ENCODE measurements around the gene FBXO15. TPM values are rescaled to one million over a fixed set of nuclear protein-coding genes. Genes with fewer than 3 reads are reported as not detected.

FBXO15 gene
- total and polyA plus RNA-seq, 4 donors = 2.6 to 9.7 (median 5.1) TPM

- H3K4me3 ChIP-seq = no peak overlapping the region
- H3K36me3 ChIP-seq (ENCODE audit: control insufficient read depth in 4 of 4, insufficient read depth in 4 of 4, low read length in 4 of 4) = no peaks in the 10 kb centered on the region
- H3K9ac ChIP-seq (ENCODE audit: insufficient read depth in 1 of 2, low read length in 2 of 2) = no peak overlapping the region
- 90 to 97% methylated on average over 2 of the region's 2 CpGs for WGBS, 2 donors
- H3K9me3 ChIP-seq (ENCODE audit: control insufficient read depth in 4 of 4, insufficient read depth in 3 of 4, low read length in 3 of 4) = peaks cover 0 to 7% (median 1%) of the 10 kb centered on the region in 4 donors
- no peak for TF ChIP-seq CTCF (IDR thresholded peaks at IDR 0.05; ENCODE audit: control extremely low read depth, extremely low read depth)
- no peak for DNase-seq
- ATAC-seq (ENCODE audit: insufficient read depth, low FRiP score) = no peak
- no peaks in the 10 kb centered on the region for H3K4me1 ChIP-seq (ENCODE audit: control insufficient read depth in 5 of 5, insufficient read depth in 5 of 5, low read length in 5 of 5)
- no peak overlapping the region for H3K27ac ChIP-seq (ENCODE audit: low read depth in 1 of 2, low read length in 1 of 2)
- H3K27me3 ChIP-seq (ENCODE audit: control insufficient read depth in 3 of 3, insufficient read depth in 3 of 3, low read length in 2 of 3) = no peaks in the 10 kb centered on the region
Observed at GRCh38 chr18:74108460-74108859, 39.2 kb downstream of the FBXO15 start.

GRCh38 chr18:74097803-74098202, 49.8 kb downstream of the FBXO15 start:
- no peak for TF ChIP-seq CTCF (IDR thresholded peaks at IDR 0.05; ENCODE audit: control extremely low read depth, extremely low read depth)
- no peak for DNase-seq
- ATAC-seq (ENCODE audit: insufficient read depth, low FRiP score) = no peak
- no peak overlapping the region for H3K4me3 ChIP-seq
- no peak overlapping the region for H3K9ac ChIP-seq (ENCODE audit: insufficient read depth in 1 of 2, low read length in 2 of 2)
- no peaks in the 10 kb centered on the region for H3K36me3 ChIP-seq (ENCODE audit: control insufficient read depth in 4 of 4, insufficient read depth in 4 of 4, low read length in 4 of 4)
- H3K4me1 ChIP-seq (ENCODE audit: control insufficient read depth in 5 of 5, insufficient read depth in 5 of 5, low read length in 5 of 5) = no peaks in the 10 kb centered on the region
- peaks cover 0 to 5% (median 2%) of the 10 kb centered on the region in 4 donors for H3K9me3 ChIP-seq (ENCODE audit: control insufficient read depth in 4 of 4, insufficient read depth in 3 of 4, low read length in 3 of 4)
- no peaks in the 10 kb centered on the region for H3K27me3 ChIP-seq (ENCODE audit: control insufficient read depth in 3 of 3, insufficient read depth in 3 of 3, low read length in 2 of 3)
- 78 to 88% methylated on average over 1 of the region's 1 CpG for WGBS, 2 donors
- H3K27ac ChIP-seq (ENCODE audit: low read depth in 1 of 2, low read length in 1 of 2) = no peak overlapping the region

GRCh38 chr18:74092922-74093321, 54.7 kb downstream of the FBXO15 start:
- 93 to 98% methylated on average over 3 of the region's 3 CpGs for WGBS, 2 donors

More at GRCh38 chr18:74092922-74093321, 54.7 kb downstream of the FBXO15 start:
- H3K27me3 ChIP-seq (ENCODE audit: control insufficient read depth in 3 of 3, insufficient read depth in 3 of 3, low read length in 2 of 3) = no peaks in the 10 kb centered on the region
- H3K4me1 ChIP-seq (ENCODE audit: control insufficient read depth in 5 of 5, insufficient read depth in 5 of 5, low read length in 5 of 5) = no peaks in the 10 kb centered on the region
- no peak overlapping the region for H3K9ac ChIP-seq (ENCODE audit: insufficient read depth in 1 of 2, low read length in 2 of 2)
- no peak for DNase-seq
- ATAC-seq (ENCODE audit: insufficient read depth, low FRiP score) = no peak
- no peaks in the 10 kb centered on the region for H3K36me3 ChIP-seq (ENCODE audit: control insufficient read depth in 4 of 4, insufficient read depth in 4 of 4, low read length in 4 of 4)
- H3K4me3 ChIP-seq = no peak overlapping the region
- TF ChIP-seq CTCF (IDR thresholded peaks at IDR 0.05; ENCODE audit: control extremely low read depth, extremely low read depth) = no peak
- H3K27ac ChIP-seq (ENCODE audit: low read depth in 1 of 2, low read length in 1 of 2) = no peak overlapping the region
- peaks cover 0 to 7% (median 0%) of the 10 kb centered on the region in 4 donors for H3K9me3 ChIP-seq (ENCODE audit: control insufficient read depth in 4 of 4, insufficient read depth in 3 of 4, low read length in 3 of 4)
